ENCODE results near the gene VWC2L. TPM values are rescaled to one million over a fixed set of nuclear protein-coding genes. Genes with fewer than 3 reads are reported as not detected.

The VWC2L gene
- total and polyA plus RNA-seq, 2 of the 4 experiments (the other 2 are of a cell fraction) = not detected

- Histone ChIP-seq H3K4ac (ENCODE audit: low read depth, low read length) (no peak overlapping the region), H3K4me3 (ENCODE audit: insufficient read depth, low read depth, low read length) (no peak overlapping the region), H2AK9ac (replicated peaks; ENCODE audit: low read depth, low read length, poor library complexity) (no peak overlapping the region), H2AFZ (replicated peaks; ENCODE audit: low read length, poor library complexity) (no peak overlapping the region), H2BK15ac (ENCODE audit: low read depth, low read length) (peak overlapping the region; percentile 56; the same call in 1 of the 3 replicates), H3K14ac (replicated peaks; ENCODE audit: low read depth, low read length) (no peak overlapping the region), H3K23ac (ENCODE audit: low read depth, low read length) (no peak overlapping the region), H3K9me1 (ENCODE audit: insufficient read depth, low read length) (no peaks in the 10 kb centered on the region), H3K4me2 (ENCODE audit: low read depth, low read length) (no peak overlapping the region), H3K9me3 (ENCODE audit: control insufficient read depth, insufficient read depth, low read length) (no peaks in the 10 kb centered on the region), H3K79me1 (ENCODE audit: low read depth in 1 of 2, low read length in 2 of 2) (no peaks in the 10 kb centered on the region), H3K4me1 (ENCODE audit: control insufficient read depth, insufficient read depth, low read length) (no peaks in the 10 kb centered on the region; the same call in 1 of the 2 replicates), H3K27ac (ENCODE audit: insufficient read depth, low read length) (no peak overlapping the region), H3K56ac (ENCODE audit: extremely low read depth, insufficient read depth, low read length) (no peak overlapping the region), H2BK120ac (ENCODE audit: low read depth, low read length) (peak overlapping the region; percentile 46; the same call in 1 of the 2 replicates), H2AK5ac (ENCODE audit: low read depth, low read length) (no peak overlapping the region), H3K36me3 (ENCODE audit: control insufficient read depth, insufficient read depth, low read length) (no peaks in the 10 kb centered on the region), H4K91ac (ENCODE audit: insufficient read depth, low read depth, low read length) (no peak overlapping the region), H4K20me1 (ENCODE audit: insufficient read depth, low read length) (no peaks in the 10 kb centered on the region), H3K18ac (ENCODE audit: low read depth, low read length) (no peak overlapping the region), H2BK5ac (ENCODE audit: low read depth, low read length, poor library complexity, severe bottlenecking) (no peak overlapping the region), H4K8ac (ENCODE audit: low read depth in 2 of 2, low read length in 2 of 2) (no peak overlapping the region), H2BK20ac (ENCODE audit: low read depth, low read length) (0 out of 2 replicates have a peak overlapping the region, but pooled peaks have one; percentile 71), H3K27me3 (ENCODE audit: control insufficient read depth, insufficient read depth, low read length) (no peaks in the 10 kb centered on the region), H3K9ac (ENCODE audit: low read depth, low read length) (no peak overlapping the region), H4K5ac (ENCODE audit: low read depth, low read length) (no peak overlapping the region)
- BruUV-seq (replicated peaks) = no TSS peak
- TF ChIP-seq RAD21 (IDR thresholded peaks at IDR 0.05; ENCODE audit: low read length) = no peak
- no peak for TF ChIP-seq POLR2A (IDR thresholded peaks at IDR 0.05; ENCODE audit: low read depth, low read length)
- TF ChIP-seq MAZ (IDR thresholded peaks at IDR 0.05; ENCODE audit: borderline replicate concordance, low read depth, low read length) = no peak
- TF ChIP-seq MAFK (IDR thresholded peaks at IDR 0.05; ENCODE audit: low read depth, low read length) = no peak
- no peak for TF ChIP-seq USF2 (IDR thresholded peaks at IDR 0.05; ENCODE audit: low read depth, low read length)
- no peak for TF ChIP-seq SMC3 (IDR thresholded peaks at IDR 0.05; ENCODE audit: low read depth, low read length)
- no peak for TF ChIP-seq CHD1 (IDR thresholded peaks at IDR 0.05; ENCODE audit: low read depth, low read length)
- no peak for TF ChIP-seq FOS (IDR thresholded peaks at IDR 0.05; ENCODE audit: low read depth, low read length)
- no peak for TF ChIP-seq RFX5 (IDR thresholded peaks at IDR 0.05; ENCODE audit: low read depth, low read length)
- no peak for TF ChIP-seq ELK1 (IDR thresholded peaks at IDR 0.05; ENCODE audit: borderline replicate concordance, low read depth, low read length)
- TF ChIP-seq MXI1 (IDR thresholded peaks at IDR 0.05; ENCODE audit: borderline replicate concordance, low read depth, low read length) = no peak
- 60% methylated on average over 2 of the region's 4 CpGs; no CpG with 5 or more reads in 1 of the 2 experiments for WGBS, 2 experiments (ENCODE audit: extremely low coverage in 2 of 2, insufficient read length in 1 of 2)
- dilution Hi-C loops (cut with HindIII; ENCODE audit: low sequenced_read_pairs, unreplicated experiment) = no loop called here
- intact Hi-C loops (cut with micrococcal nuclease) = loop anchor here (5.0 kb wide), 2 partner anchors 45 to 215 kb away; partner anchors contain the start of gene BARD1
- in situ Hi-C loops (cut with MboI; ENCODE audit: low sequenced_read_pairs) = no loop called here
- ATAC-seq (ENCODE audit: low read depth) (no peak), DNase-seq (no peak)
- CTCF ChIA-PET = no interaction called here
- POLR2A ChIA-PET (ENCODE audit: unreplicated experiment) = no interaction called here
These were observed 181.2 kb downstream of the VWC2L start for GRCh38 chr2:214592011-214592410.

Measured in IMR-90 (cell line).